Kidney (tissue), 14 donors: ENCODE measurements around the gene EID1. TPM values are rescaled to one million over a fixed set of nuclear protein-coding genes. Genes with fewer than 3 reads are reported as not detected.
"Not testable (repeated sequence)": the region's sequence is repeated elsewhere in the genome, so short reads cannot be mapped to it uniquely, and the experiment has no call there.

Source experiments
- DNase-seq, 5 donors: peaks; one replicate each; pipeline ENCODE4 v3.0.0-alpha.2; 2013 to 2020
- FAIRE-seq: peaks from 2 replicates; lab custom pipeline; 2012; peaks lifted over from hg19 to GRCh38; lab: Jason Lieb, UNC
- H3K27ac ChIP-seq, 2 donors: one replicate each; pipeline ENCODE4 v1.7.0; 2013; ENCODE audit warnings: low read depth in 2 of 2, low read length in 2 of 2, inconsistent platforms in 1 of 2
- H3K27me3 ChIP-seq: one replicate; pipeline ENCODE4 v1.7.1; 2013; ENCODE audit warnings: low read length, inconsistent platforms; ENCODE audit not compliant: control insufficient read depth, insufficient read depth
- H3K36me3 ChIP-seq, 3 donors: one replicate each; pipeline versions ENCODE4 v1.7.0 to v1.7.1; 2013; ENCODE audit warnings: low read length in 3 of 3, control low read depth in 1 of 3, inconsistent platforms in 1 of 3; ENCODE audit not compliant: insufficient read depth in 3 of 3, control insufficient read depth in 2 of 3
- H3K4me1 ChIP-seq, 3 donors: one replicate each; pipeline versions ENCODE4 v1.7.0 to v1.7.1; 2013; ENCODE audit warnings: low read length in 3 of 3, inconsistent platforms in 1 of 3, low read depth in 1 of 3; ENCODE audit not compliant: control insufficient read depth in 2 of 3, insufficient read depth in 2 of 3
- H3K4me3 ChIP-seq, 3 donors: one replicate each; pipeline versions ENCODE4 v1.7.0 to v1.8.1; 2013; ENCODE audit warnings: low read length in 3 of 3, control low read depth in 1 of 3, inconsistent platforms in 1 of 3
- H3K9ac ChIP-seq, 3 donors: one replicate each; pipeline versions ENCODE4 v1.7.0 to v1.7.1; 2013; ENCODE audit warnings: low read length in 3 of 3, control low read depth in 1 of 3, inconsistent platforms in 1 of 3
- H3K9me3 ChIP-seq, 3 donors: one replicate each; pipeline versions ENCODE4 v1.7.0 to v1.7.1; 2013; ENCODE audit warnings: low read length in 3 of 3, control low read depth in 1 of 3, inconsistent platforms in 1 of 3; ENCODE audit not compliant: control insufficient read depth in 2 of 3, insufficient read depth in 1 of 3
- intact Hi-C: fragments of 100-400 bp; cut with DNase I; formaldehyde crosslinking; loops from one replicate; pipeline ENCODE4 v1.11.1; 2022
- polyA plus RNA-seq: library from polyadenylated mRNA; stranded (reverse); fragments of 350-450 nt; fragmentation: Illumina TruSeq; extraction: RNeasy Lipid Tissue Mini Kit (QIAGEN cat#74804); gene quantifications from one replicate; pipeline ENCODE4 v1.2.3, GENCODE V29; 2014; ENCODE audit warnings: low read depth, low replicate concordance; ENCODE audit not compliant: insufficient read depth
- total RNA-seq: library from RNA; stranded (reverse); fragmentation: NEBNext Ultra II Directional; extraction: Animal tissue kit (Norgen Biotek cat#: 25700); gene quantifications from one replicate; pipeline ENCODE4 v1.2.1, GENCODE V29; 2021
- TF ChIP-seq, protein P1 (sequence below): IDR thresholded peaks from 3 replicates; pipeline ENCODE4 v1.5.1; 2012; ENCODE audit warnings: mild to moderate bottlenecking, moderate library complexity, borderline replicate concordance; ENCODE audit not compliant: insufficient read depth; ENCODE audit errors: extremely low read depth
- donor health status: control.
- donor health status: control.
- donor health status: control.
- donor health status: control.
- donor health status: control.
- donor health status: DM: yes; HTN: yes; CAD: no.
- donor health status: Normal renal cell carcinoma (clear cell type).

EID1 gene
- total and polyA plus RNA-seq, 2 donors from 2014 or later, result 119 to 123 TPM

DNA sequence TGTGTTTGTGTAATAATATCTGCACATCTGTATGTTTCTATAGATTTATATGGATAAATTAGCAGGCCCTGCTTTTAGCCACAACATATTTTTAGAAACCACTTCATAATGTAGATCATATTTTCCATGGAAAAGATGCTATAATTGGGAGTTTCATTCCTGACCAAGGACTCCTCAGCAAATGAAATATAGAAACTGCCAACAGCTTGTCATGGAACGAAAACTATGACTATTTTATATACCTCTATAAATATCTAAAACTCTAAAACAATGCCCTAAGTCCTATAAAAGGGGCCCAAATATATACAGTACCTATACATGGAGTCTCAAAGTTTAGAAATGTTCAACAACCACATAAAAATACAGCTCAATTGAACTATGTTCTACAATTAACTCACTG lies 27.9 kb downstream of the EID1 start:
- Histone ChIP-seq H3K36me3 (no peaks in the 10 kb centered on the region), H3K4me1 (no peaks in the 10 kb centered on the region), H3K27me3 (no peaks in the 10 kb centered on the region), H3K9ac (no peak overlapping the region), H3K9me3 (no peaks in the 10 kb centered on the region), H3K27ac (no peak overlapping the region), H3K4me3 (no peak overlapping the region)
- intact Hi-C loops, result no loop called here
- DNase-seq (no peak), FAIRE-seq (no peak)
- TF ChIP-seq, protein P1, sequence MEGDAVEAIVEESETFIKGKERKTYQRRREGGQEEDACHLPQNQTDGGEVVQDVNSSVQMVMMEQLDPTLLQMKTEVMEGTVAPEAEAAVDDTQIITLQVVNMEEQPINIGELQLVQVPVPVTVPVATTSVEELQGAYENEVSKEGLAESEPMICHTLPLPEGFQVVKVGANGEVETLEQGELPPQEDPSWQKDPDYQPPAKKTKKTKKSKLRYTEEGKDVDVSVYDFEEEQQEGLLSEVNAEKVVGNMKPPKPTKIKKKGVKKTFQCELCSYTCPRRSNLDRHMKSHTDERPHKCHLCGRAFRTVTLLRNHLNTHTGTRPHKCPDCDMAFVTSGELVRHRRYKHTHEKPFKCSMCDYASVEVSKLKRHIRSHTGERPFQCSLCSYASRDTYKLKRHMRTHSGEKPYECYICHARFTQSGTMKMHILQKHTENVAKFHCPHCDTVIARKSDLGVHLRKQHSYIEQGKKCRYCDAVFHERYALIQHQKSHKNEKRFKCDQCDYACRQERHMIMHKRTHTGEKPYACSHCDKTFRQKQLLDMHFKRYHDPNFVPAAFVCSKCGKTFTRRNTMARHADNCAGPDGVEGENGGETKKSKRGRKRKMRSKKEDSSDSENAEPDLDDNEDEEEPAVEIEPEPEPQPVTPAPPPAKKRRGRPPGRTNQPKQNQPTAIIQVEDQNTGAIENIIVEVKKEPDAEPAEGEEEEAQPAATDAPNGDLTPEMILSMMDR, result no peak

DNA sequence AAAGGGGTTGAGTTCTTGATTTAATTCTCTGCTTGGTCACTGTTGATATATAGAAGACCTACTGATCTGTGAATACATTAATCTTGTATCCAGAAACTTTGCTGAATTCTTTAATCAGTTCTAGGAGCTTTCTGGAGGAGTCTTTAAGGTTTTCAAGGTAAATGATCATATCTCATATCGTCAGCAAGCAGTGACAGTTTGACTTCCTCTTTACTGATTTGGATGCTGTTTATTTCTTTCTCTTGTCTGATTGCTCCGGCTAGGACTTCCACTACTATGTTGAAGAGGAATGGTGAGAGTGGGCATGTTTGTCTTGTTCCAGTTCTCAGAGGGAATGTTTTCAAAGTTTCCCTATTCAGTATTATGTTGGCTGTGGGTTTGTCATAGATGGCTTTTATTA lies 31.4 kb downstream of the EID1 start:
- intact Hi-C loops, H3K9me3 ChIP-seq, FAIRE-seq, H3K36me3 ChIP-seq, DNase-seq, H3K27me3 ChIP-seq, H3K9ac ChIP-seq, H3K4me3 ChIP-seq, H3K4me1 ChIP-seq, H3K27ac ChIP-seq: not testable (repeated sequence)

DNA sequence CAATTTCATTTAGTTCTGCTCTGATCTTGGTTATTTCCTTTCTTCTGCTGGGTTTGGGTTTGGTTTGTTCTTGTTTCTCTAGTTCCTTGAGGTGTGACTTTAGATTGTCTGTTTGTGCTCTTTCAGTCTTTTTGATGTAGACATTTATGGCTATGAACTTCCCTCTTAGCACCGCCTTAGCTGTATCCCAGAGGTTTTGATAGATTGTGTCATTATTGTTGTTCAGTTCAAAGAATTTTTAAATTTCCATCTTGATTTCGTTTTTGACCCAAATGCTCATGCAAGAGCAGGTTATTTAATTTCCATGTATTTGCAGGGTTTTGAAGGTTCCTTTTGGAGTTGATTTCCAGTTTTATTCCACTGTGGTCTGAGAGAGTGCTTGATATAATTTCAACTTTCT lies 32.6 kb downstream of the EID1 start:
- H3K27ac ChIP-seq, H3K36me3 ChIP-seq, DNase-seq, H3K4me3 ChIP-seq, H3K27me3 ChIP-seq, H3K4me1 ChIP-seq, H3K9ac ChIP-seq, H3K9me3 ChIP-seq, intact Hi-C loops, FAIRE-seq: not testable (repeated sequence)

DNA sequence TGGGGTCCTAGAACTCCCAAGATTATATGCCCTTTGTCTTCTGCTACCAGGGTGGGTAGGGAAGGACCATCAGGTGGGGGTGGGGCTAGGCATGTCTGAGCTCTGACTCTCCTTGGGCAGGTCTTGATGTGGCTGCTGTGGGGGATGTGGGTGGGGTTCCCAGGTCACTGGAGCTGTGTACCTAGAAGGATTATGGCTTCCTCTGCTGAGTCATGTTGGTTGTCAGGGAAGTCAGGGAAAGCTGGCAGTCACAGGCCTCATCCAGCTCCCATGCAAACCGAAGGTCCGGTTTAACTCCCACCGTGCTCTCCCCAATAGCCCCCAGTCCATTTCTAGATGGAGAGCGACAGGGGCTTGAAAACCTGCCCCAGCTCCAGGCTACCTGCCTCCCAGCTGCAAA lies 35.2 kb downstream of the EID1 start:
- Histone ChIP-seq H3K27ac (no peak overlapping the region), H3K4me1 (no peaks in the 10 kb centered on the region), H3K9me3 (no peaks in the 10 kb centered on the region), H3K9ac (no peak overlapping the region), H3K4me3 (no peak overlapping the region), H3K36me3 (no peaks in the 10 kb centered on the region), H3K27me3 (no peaks in the 10 kb centered on the region)
- intact Hi-C loops, result no loop called here
- TF ChIP-seq, protein P1, result no peak
- no peak for FAIRE-seq
- DNase-seq, result no peak

DNA sequence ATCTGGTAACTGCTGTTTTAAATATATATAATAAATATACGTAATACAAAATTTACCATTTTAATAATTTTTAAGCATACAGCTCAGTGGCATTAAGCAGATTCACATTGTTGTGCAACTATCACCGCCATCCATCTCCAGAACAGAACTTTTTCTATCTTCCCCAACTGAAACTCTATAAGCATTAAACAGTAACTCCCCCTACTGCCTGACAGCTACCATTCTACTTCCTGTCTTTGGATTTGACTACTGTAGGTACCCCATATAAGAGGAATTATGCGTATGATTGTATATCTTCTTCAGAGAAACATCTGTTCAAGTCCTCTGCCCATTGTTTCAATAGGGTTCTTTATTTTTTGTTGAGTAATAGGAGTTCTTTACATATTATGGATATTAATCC lies 36.8 kb downstream of the EID1 start:
- Histone ChIP-seq H3K4me3 (no peak overlapping the region), H3K9me3 (no peaks in the 10 kb centered on the region), H3K36me3 (no peaks in the 10 kb centered on the region), H3K4me1 (no peaks in the 10 kb centered on the region), H3K9ac (no peak overlapping the region), H3K27me3 (no peaks in the 10 kb centered on the region), H3K27ac (no peak overlapping the region)
- FAIRE-seq (no peak), DNase-seq (no peak)
- intact Hi-C loops, result no loop called here
- TF ChIP-seq, protein P1, result no peak
